IPS DF 4.7 (cell line): Measurements from ENCODE around the gene FTO.

ENCODE experiments used
- DNase-seq: peaks from one replicate; pipeline ENCODE4 v3.0.0-alpha.2; 2013; ENCODE audit warnings: low spot score; ENCODE audit errors: extremely low read depth

FTO gene

GRCh38 chr16:53960050-53960812 lies 256.3 kb downstream of the FTO start:
- no peak for DNase-seq

GRCh38 chr16:53960954-53961616 lies 257.1 kb downstream of the FTO start:
- DNase-seq: no peak

- DNase-seq: no peak
These were observed 258.1 kb downstream of the FTO start for GRCh38 chr16:53962041-53962440.

GRCh38 chr16:53964145-53964790 lies 260.3 kb downstream of the FTO start:
- no peak for DNase-seq

DNA sequence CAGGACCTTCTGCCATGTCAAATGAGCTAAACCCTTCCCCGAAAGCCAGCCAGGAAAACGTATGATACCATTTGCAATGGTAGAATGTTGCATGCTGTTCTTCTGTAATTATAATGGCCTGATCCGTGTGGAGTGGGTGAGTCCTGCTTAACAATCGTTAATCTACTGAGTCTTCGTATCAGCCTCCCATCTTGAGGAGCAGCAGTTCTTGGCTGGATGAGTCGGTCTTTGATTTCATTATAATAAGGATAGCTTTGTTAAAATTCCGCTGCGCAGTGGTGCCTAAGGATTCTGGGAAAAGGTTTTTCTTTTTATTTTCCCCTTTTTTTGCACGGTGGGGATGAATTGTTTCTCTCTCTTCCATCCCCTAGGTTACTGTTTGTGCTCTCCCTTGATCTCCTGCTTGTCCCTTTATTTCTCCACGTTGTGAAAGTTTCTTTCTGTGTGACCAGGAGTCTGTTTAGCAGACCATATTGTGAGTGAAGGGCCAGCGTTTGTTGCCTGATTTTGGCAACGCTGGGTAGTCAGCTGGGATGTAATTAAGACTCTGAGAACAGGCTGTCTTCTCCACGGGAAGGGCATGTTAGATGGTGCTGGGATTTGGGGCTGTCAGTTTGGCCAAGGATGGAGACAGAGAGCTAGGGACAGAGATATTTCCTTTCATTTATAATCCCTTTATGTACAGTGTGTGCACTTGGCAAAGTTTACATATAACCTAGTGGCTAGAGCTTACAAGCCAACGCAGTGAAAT lies 263.0 kb downstream of the FTO start:
- DNase-seq: no peak

GRCh38 chr16:53967572-53967971 lies 263.6 kb downstream of the FTO start:
- no peak for DNase-seq

- DNase-seq: no peak
These were observed 264.5 kb downstream of the FTO start for GRCh38 chr16:53968454-53968853.

- DNase-seq: no peak
These were observed 264.9 kb downstream of the FTO start for GRCh38 chr16:53968896-53969295.

GRCh38 chr16:53971616-53972015 lies 267.7 kb downstream of the FTO start:
- DNase-seq: no peak

DNA sequence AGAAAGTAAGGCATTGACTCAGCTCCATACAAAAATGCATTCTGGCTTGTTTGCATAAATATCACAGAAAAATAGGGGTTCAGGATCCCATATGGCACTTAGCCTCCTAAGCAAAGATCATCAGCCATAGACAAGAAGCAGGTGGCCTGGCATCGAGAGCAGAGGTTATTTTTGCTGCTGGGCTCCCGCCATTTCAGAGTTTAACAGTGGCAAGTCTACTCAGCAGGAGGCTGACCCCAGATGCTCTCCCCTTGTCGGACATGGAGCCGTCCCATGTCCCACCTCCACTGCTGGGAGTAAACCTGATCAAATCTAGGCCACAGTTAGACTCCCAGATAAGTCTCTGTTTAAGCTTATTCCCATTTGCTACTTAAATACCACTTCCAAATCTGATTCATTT lies 269.1 kb downstream of the FTO start:
- DNase-seq: no peak

GRCh38 chr16:53974484-53975080 lies 270.6 kb downstream of the FTO start:
- no peak for DNase-seq

DNA sequence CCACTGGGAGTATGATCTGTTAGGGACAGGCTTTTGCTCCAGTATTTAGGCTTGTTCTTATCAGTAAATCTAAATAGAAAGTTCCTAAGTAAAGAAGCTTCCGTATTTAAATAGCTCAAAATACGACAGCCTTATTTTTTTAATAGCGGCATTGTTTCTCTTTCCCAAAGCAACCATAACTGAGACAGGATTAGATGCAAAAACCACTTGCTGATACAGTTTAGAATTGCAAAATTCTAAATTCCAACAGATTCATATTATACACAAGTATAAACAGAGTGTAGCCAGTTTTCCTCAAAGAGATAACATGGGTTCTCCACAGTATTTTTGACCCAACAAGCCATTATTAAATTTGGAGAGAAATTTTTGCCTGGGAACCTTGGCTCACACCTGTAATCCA lies 276.7 kb downstream of the FTO start:
- DNase-seq: no peak

- no peak for DNase-seq
These were observed 278.7 kb downstream of the FTO start for GRCh38 chr16:53982631-53983042.

DNA sequence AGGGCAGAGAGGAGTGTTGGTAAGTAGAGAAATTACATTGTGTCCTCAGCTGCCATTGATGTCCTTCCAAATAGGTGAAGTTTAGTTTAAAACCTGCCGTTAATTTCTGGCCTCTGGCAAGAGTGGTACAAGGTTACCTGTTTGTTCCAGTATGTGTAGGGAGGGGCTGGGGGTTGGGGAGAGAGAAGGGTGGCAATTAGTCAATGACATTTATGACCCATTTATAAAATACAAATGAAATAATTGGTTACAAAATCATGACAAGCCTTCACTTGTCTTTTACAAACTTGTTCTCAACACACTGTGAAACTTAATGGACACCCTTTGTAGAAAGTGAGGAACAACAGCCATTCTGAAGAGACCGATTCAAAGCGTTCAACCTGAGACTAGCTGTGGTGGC lies 281.0 kb downstream of the FTO start:
- DNase-seq: no peak

GRCh38 chr16:53985861-53986260 lies 281.9 kb downstream of the FTO start:
- no peak for DNase-seq

GRCh38 chr16:53986793-53987192 lies 282.8 kb downstream of the FTO start:
- no peak for DNase-seq

DNA sequence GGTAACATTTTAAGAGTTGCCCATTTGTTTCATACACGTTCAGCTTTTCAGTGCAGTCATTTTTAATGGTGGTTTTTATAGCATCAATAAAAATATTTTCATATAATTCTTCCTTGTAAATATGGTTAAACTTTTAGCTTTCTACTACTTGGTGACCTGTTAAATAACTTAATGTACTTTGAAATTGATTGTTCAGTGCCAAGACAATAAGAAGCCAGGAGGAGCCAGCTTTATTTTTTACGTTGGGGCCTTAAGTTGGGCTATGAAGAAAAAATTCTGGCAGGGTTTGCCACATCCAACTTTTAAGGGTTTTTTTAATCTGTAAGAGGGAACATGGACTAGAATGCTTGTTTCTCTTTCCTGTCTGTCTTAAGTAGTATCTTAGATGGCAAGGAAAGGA lies 284.2 kb downstream of the FTO start:
- no peak for DNase-seq

DNA sequence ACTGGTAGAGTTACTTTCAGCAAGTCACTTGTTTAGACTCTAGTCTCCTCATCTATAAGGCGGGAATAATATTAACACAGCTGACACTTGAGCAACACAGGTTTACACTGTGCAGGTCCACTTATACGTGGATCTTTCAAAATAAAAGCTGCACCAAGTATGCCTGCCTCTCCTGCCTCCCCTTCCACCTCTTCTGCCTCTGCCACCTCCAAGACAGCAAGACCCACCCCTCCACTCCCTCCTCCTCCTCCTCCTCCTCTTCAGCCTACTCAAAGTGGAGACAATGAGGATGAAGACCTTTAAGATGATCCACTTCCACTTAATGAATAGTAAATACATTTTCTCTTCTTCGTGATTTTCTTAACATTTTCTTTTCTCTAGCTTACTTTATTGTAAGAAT lies 285.6 kb downstream of the FTO start:
- DNase-seq: no peak

GRCh38 chr16:53991754-53992378 lies 287.9 kb downstream of the FTO start:
- DNase-seq: no peak

GRCh38 chr16:53995378-53995777 lies 291.4 kb downstream of the FTO start:
- DNase-seq: no peak

- DNase-seq: no peak
These were observed 293.0 kb downstream of the FTO start for GRCh38 chr16:53996961-53997360.
